SK-N-SH (cell line): ENCODE measurements around the gene EGFLAM.

Experiments used
- CTCF ChIP-seq: fragments of 200-600 bp; sonication (generic); IDR thresholded peaks from 2 replicates; pipeline ENCODE4 v1.6.1; 2017; ENCODE audit warnings: antibody characterized with exemption, mild to moderate bottlenecking, moderate library complexity
- ELF1 ChIP-seq: IDR thresholded peaks from 2 replicates; pipeline ENCODE4 v1.4.0; 2012
- EP300 ChIP-seq, 2 experiments: IDR thresholded peaks; 2 replicates each; pipeline versions ENCODE4 v1.4.0 to v1.6.1; 2012; ENCODE audit warnings: borderline replicate concordance in 1 of 2, low read depth in 1 of 2, low read length in 1 of 2
- EZH2phosphoT487 ChIP-seq: fragments of 200-600 bp; sonication (generic); IDR thresholded peaks from 2 replicates; pipeline ENCODE4 v1.6.1; 2017; ENCODE audit warnings: low read depth, mixed run types, mild to moderate bottlenecking, antibody characterized with exemption, moderate library complexity, borderline replicate concordance
- FOXJ3 ChIP-seq: sonication (generic); formaldehyde crosslinking; IDR thresholded peaks from 2 replicates; pipeline ENCODE4 v1.5.1; 2020; ENCODE audit warnings: mild to moderate bottlenecking, missing genetic modification reagents
- GABPA ChIP-seq: IDR thresholded peaks from 2 replicates; pipeline ENCODE4 v1.4.0; 2012; ENCODE audit warnings: low read depth, mild to moderate bottlenecking
- JUND ChIP-seq: IDR thresholded peaks from 2 replicates; pipeline ENCODE4 v1.4.0; 2012
- RAD21 ChIP-seq: IDR thresholded peaks from 2 replicates; pipeline ENCODE4 v1.6.1; 2012; ENCODE audit warnings: mild to moderate bottlenecking, low read length
- RCOR1 ChIP-seq: fragments of 150-350 bp; IDR thresholded peaks from 2 replicates; pipeline ENCODE4 v1.6.1; 2017; ENCODE audit warnings: antibody characterized with exemption, low read length
- TCF12 ChIP-seq: IDR thresholded peaks from 2 replicates; pipeline ENCODE4 v1.4.0; 2012

DNA sequence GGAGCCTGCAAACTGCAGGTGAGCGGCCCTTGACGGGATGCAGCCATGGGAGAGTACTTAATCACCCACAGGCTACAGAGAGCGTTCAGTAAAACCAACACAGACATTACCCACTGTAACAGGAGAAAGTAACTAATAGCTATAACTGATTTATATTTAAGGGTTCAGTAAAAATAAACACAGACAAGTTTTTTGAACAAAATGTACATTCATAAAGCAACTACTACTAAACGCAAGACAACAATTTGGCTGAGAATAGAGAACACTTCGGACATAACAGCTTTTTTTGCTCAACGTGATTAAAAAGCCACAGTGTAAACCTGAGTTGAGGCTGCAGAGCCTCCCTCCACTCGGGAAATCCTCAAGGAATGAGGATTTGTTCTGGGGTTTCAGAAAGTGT lies 236.4 kb downstream of the EGFLAM start:
- TF ChIP-seq JUND (no peak), RCOR1 (no peak), FOXJ3 (CRISPR knock-in tag) (no peak), CTCF (no peak), EZH2phosphoT487 (no peak), RAD21 (no peak), GABPA (no peak), TCF12 (no peak), EP300 (IDR thresholded peaks at IDR 0.05; ENCODE audit: borderline replicate concordance in 1 of 2, low read depth in 1 of 2, low read length in 1 of 2) (no peak), ELF1 (no peak)
